Uterus (tissue), 2 donors: ENCODE measurements around the gene TOMM70.

Experiments
- CTCF ChIP-seq, 4 experiments: fragments of 200-600 bp in 2 of 4; fragments of 450-650 bp in 2 of 4; sonication (generic) in 2 of 4; IDR thresholded peaks; one replicate each; pipeline ENCODE4 v1.5.1; 2016 to 2019; ENCODE audit warnings: antibody characterized with exemption in 4 of 4, mild to moderate bottlenecking in 2 of 4, moderate library complexity in 1 of 4
- POLR2A ChIP-seq, 2 donors: fragments of 450-650 bp; IDR thresholded peaks; one replicate each; pipeline ENCODE4 v1.6.1; 2016; ENCODE audit warnings: antibody characterized with exemption in 2 of 2, mild to moderate bottlenecking in 1 of 2, moderate library complexity in 1 of 2

GRCh38 chr3:100319951-100320350 lies 80.9 kb downstream of the TOMM70 start:
- TF ChIP-seq CTCF (IDR thresholded peaks at IDR 0.05) (no peak), POLR2A (IDR thresholded peaks at IDR 0.05) (no peak)
